Right lobe of liver (tissue), 4 donors: ENCODE results near the gene DDX39A.

Experiments used
- POLR2A ChIP-seq: fragments of 450-650 bp; IDR thresholded peaks from one replicate; pipeline ENCODE4 v1.6.1; 2017; ENCODE audit warnings: antibody characterized with exemption, mild to moderate bottlenecking
- TF ChIP-seq, protein P1 (sequence below), 4 donors: fragments of 200-600 bp in 3 of 4; fragments of 450-650 bp in 1 of 4; IDR thresholded peaks; one replicate each; pipeline versions ENCODE4 v1.5.1 to v1.8.0; 2016 to 2022; ENCODE audit warnings: antibody characterized with exemption in 4 of 4, mild to moderate bottlenecking in 2 of 4
- donor health status: DM: no; HTN: no; CAD: no.
- donor health status: DM: no; HTN: no; CAD: no.
- donor health status: DM: no; HTN: yes; CAD: no.

DNA sequence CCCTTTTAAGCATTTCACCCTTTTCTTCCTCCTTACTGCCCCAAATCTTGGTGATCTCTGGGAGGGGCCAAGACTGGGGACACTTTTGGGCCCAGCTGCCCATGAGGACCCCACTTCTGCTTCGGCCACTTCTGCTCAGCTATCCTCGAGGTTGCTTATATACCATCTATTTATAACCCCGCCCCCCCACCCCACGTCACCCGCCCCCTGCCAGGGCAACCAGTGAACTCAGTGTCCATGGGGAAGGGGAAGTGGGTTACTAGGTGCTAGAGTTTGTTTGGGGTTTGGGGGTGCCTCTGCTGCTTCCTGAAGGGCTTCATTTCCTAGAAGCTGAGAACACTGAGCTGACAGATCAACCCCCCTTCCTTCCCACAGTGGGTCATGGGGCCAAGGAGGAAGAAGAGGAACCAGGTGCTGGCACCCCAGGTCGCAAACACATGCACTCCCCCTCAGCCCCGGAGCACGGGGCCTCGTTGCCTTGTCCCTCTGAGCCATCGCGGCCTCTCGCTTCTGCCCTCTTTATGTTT is 44.0 kb downstream of the DDX39A start:
- TF ChIP-seq POLR2A: peak; percentile 34
- TF ChIP-seq, protein P1, sequence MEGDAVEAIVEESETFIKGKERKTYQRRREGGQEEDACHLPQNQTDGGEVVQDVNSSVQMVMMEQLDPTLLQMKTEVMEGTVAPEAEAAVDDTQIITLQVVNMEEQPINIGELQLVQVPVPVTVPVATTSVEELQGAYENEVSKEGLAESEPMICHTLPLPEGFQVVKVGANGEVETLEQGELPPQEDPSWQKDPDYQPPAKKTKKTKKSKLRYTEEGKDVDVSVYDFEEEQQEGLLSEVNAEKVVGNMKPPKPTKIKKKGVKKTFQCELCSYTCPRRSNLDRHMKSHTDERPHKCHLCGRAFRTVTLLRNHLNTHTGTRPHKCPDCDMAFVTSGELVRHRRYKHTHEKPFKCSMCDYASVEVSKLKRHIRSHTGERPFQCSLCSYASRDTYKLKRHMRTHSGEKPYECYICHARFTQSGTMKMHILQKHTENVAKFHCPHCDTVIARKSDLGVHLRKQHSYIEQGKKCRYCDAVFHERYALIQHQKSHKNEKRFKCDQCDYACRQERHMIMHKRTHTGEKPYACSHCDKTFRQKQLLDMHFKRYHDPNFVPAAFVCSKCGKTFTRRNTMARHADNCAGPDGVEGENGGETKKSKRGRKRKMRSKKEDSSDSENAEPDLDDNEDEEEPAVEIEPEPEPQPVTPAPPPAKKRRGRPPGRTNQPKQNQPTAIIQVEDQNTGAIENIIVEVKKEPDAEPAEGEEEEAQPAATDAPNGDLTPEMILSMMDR (IDR thresholded peaks at IDR 0.05): no peak
